ENCODE results near the gene UBE2M.
"Not testable (repeated sequence)": the region's sequence is repeated elsewhere in the genome, so short reads cannot be mapped to it uniquely, and the experiment has no call there.

The UBE2M gene

DNA sequence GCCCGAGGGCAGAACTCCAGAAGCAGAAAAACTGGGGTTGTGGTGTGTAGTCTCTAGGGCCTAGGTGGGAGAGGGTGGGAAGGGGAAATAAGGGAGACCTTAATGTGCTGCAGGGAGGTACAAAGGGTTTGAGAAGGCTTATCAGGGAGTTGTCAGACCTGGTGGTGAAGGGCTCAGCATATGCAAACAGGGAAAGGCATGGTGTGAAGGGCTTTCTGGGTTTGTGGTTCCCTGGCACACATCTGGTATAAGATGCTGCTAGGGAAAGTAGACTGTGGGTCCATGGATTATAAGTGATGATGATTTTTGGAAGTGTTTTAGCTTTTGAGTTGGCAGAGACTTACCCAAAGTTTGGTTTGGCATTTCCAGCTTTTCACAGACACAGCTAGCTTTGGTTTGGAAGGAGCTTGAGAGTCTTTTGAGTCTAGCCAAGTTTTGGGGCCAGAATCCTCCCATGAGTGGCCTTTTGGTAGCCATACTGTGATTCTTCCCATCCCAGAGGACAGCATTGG, 12.3 kb downstream of the UBE2M start:
- no peak for TF ChIP-seq ZNF274 (IDR thresholded peaks at IDR 0.05; ENCODE audit: low read depth, low read length)
- H3K4me3 ChIP-seq (ENCODE audit: low read length), result peak overlapping the region; percentile 91

DNA sequence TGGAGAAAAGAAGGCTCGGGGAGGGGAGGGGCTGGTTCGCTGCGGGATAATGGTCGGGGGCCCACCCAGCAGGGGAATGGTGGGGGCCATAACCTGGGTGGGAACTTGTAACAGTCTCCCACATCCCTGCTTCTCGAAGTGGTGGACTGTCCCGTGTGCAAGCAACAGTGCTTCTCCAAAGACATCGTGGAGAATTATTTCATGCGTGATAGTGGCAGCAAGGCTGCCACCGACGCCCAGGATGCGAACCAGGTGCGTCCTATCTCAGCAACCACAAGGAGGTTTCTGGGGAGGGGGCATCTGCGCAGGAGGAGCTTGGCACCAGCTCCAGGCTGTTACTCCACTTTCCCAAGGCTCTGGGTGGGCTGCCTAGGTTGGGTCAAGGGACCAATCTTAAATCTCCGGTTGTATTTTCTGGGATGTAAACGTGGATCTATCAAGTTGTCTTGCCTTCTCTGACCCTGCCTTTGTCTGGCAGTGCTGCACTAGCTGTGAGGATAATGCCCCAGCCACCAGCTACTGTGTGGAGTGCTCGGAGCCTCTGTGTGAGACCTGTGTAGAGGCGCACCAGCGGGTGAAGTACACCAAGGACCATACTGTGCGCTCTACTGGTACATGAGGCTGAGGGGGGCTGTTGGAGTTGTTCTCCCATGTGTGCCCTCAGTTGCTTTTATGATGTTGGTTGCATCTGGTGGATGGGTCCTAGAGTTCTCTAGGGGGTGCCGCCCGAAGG, 13.0 kb downstream of the UBE2M start:
- H3K4me3 ChIP-seq (ENCODE audit: low read length), result peak overlapping the region; percentile 91
- TF ChIP-seq ZNF274 (IDR thresholded peaks at IDR 0.05; ENCODE audit: low read depth, low read length), result peak; percentile 59; the same call in 1 of the 2 replicates

DNA sequence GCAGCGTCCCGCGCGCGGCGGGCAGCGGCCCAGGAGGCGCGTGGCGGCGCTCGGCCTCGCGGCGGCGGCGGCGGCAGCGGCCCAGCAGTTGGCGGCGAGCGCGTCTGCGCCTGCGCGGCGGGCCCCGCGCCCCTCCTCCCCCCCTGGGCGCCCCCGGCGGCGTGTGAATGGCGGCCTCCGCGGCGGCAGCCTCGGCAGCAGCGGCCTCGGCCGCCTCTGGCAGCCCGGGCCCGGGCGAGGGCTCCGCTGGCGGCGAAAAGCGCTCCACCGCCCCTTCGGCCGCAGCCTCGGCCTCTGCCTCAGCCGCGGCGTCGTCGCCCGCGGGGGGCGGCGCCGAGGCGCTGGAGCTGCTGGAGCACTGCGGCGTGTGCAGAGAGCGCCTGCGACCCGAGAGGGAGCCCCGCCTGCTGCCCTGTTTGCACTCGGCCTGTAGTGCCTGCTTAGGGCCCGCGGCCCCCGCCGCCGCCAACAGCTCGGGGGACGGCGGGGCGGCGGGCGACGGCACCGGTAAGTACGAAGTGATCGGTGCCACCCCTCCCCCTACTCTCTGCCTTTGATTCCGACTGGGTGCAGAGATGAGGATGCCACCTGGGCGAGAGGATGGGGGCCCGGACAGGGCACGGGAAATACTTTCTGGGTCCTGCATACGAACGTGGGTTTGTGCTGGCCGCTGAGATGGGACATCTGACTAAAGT, 13.7 kb downstream of the UBE2M start:
- peak overlapping the region; percentile 91 for H3K4me3 ChIP-seq (ENCODE audit: low read length)
- peak; percentile 59; the same call in 1 of the 2 replicates for TF ChIP-seq ZNF274 (IDR thresholded peaks at IDR 0.05; ENCODE audit: low read depth, low read length)

DNA sequence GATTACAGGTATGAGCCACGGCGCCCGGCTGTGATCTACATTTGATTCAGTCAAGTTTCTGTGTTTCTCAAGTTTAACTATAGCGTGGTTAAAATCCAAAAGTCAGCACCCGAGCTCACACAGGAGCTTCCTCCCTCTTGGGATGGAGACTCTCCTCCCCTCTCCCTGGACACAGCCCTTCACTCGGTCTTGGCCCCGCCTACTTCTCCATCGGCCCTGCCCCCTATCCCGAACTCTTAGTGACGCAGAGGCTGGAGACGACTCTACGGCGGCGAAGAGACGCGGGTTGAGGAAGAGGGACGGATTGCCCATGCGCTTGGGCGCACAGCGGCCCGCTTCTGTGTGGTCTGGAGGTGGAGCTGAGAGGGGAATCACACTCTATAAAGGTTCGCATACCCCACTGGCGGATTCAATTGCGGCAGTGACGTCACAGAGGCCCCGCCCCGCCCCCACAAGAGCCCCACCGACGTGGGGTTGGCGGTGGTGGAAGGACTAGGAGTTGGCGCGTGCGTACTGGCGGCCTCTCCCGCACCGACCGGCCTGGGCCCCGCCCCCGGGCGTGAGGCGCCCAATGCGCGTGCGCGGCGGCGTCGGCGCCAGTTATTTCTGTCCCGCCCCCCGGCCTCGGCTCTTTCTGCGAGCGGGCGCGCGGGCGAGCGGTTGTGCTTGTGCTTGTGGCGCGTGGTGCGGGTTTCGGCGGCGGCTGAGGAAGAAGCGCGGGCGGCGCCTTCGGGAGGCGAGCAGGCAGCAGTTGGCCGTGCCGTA, 14.4 kb downstream of the UBE2M start, which contains the start of gene TRIM28:
TSS of gene TRIM28 (plus strand) at position 239 of the 765 bp plus-strand sequence. CDS start 694 bp downstream, outside the sequence.
- H3K4me3 ChIP-seq (ENCODE audit: low read length), result peak within 1 kb of the TSS; percentile 91
- no peak for TF ChIP-seq ZNF274 (IDR thresholded peaks at IDR 0.05; ENCODE audit: low read depth, low read length)

DNA sequence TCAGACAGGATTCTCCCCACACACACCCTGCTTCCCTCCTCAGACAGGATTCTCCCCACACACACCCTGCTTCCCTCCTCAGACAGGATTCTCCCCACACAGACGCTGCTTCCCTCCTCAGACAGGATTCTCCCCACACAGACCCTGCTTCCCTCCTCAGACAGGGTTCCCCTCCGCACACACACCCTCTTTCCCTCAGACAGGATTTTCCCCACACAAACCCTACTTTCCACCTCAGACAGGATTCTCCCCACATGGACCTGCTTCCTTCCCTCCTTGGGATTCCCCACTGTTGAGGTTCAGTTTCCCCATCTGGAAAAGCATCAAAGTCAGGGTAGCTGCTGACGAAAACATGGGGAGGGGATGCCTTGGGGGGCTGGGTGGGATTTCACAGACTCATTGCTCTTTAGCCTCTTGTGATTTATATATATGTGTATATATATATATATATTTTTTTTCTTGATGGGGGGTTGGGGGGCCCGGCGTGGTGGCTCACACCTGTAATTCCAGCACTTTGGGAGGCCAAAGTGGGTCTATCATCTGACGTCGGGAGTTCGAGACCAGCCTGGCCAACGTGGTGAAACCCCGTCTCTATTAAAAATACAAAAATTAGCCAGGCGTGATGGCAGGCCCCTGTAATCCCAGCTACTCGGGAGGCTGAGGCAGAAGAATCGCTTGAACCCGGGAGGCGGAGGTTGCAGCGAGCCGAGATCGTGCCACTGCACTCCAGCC, 15.6 kb downstream of the UBE2M start:
- not testable (repeated sequence) for H3K4me3 ChIP-seq (ENCODE audit: low read length)

DNA sequence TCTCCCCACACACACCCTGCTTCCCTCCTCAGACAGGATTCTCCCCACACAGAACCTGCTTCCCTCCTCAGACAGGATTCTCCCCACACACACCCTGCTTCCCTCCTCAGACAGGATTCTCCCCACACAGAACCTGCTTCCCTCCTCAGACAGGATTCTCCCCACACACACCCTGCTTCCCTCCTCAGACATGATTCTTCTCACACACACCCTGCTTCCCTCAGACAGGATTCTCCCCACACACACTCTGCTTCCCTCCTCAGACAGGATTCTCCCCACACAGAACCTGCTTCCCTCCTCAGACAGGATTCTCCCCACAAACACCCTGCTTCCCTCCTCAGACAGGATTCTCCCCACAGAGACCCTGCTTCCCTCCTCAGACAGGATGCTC, 19.2 kb downstream of the UBE2M start:
- not testable (repeated sequence) for H3K4me3 ChIP-seq (ENCODE audit: low read length)

DNA sequence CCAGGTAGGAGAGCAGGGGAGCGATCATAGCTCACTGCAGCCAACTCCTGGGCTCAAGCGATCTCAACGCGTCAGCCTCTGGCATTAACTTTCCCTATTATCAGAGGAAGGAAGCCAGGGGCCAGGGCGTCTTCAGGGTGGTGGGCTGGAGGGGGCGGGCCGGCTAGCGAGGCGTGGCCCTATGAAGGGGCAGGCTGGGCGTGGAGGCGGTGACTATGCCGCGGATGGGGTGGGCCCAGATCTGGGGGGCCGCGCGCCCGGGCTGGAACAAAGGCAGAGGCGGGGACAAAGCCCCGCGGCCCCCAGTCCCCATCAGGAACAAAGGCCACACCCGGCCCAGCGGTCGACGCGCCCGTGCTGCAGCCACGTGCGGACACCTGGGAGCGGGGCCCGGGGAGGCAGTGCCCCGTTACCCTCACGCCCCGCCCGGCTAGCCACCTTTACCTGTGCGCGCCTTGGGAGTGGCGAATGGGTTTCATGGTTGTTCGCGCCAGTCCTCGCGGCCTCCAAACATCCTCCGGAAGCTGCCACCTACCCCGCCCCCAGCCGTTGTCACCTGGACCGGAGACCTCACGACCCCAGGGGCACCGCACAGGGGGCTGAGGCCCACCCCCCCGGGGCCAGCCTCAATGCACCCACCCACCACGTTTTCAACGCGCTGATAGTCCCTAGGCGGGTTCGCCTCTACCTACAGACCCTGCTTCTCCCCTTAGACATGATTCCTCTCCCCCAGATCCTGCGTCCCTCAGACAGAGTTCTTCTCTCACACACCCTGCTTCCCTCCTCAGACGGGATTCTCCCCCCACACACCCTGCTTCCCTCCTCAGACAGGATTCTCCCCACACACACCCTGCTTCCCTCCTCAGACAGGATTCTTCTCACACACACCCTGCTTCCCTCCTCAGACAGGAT, 19.9 kb downstream of the UBE2M start:
- TF ChIP-seq ZNF274 (IDR thresholded peaks at IDR 0.05; ENCODE audit: low read depth, low read length), result no peak
- peak overlapping the region; percentile 35; the same call in 1 of the 2 replicates for H3K4me3 ChIP-seq (ENCODE audit: low read length)

DNA sequence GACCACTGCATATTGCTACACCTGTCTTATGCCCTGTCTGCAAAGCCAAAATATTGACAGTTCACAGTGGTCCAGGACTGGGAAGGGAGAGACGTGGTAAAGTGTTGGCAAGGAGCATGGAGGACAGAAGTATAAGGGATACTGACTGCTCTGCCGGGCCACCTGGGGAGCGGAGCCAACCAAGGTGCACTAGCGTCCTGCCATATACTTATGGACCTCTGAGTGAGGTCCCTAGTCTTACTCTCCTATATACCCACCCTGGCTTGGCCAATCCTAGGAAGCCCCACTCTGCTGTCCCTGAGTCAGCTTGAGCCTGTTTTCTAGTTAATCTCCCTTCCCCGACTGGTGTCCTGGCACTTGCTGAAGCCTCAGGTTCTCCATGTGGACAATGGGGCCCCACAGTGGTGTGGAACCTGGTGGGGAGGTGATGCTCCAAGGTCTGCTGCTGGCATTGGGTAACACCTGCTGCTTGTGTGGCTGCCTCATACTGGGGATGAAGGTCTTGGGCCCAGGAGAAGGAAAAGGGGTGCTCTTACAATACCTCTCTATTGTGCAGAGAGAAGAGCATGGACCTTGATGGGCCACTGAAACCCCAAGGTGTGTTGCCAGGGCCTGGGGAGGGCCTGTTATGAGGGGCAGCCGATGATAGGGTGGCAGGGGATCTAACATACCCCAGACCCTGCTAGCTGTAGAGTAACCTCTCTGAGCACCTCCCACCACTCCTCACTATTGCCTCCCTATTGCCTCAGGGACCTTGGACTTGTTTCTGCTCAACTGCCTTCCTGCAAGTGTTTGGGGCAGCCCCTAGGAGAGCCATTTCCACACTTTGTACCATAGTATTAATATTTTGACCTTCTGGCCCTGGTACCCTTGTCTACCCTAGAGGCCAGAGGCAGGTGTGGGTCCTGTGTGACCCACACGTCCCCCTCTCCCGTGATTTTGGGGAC, 21.3 kb downstream of the UBE2M start:
- TF ChIP-seq ZNF274 (IDR thresholded peaks at IDR 0.05; ENCODE audit: low read depth, low read length), result no peak
- H3K4me3 ChIP-seq (ENCODE audit: low read length), result no peak overlapping the region

DNA sequence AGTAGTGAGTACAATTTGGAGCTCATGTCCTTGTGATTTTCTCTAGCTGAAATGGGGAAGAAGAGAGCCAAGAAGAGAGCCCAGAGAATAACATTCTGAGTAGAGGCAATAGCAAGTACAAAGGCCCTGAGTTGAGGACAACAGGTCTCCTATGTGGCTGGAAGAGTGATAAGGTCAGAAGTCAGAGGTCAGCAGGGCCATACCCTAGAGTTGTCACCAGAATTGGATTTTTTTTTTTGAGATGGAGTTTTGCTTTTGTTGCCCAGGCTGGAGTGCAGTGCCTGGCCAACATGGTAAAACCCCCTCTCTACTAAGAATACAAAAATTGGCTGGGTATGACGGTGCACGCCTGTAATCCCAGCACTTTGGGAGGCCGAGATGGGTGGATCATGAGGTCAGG, 22.6 kb downstream of the UBE2M start:
- TF ChIP-seq ZNF274 (IDR thresholded peaks at IDR 0.05; ENCODE audit: low read depth, low read length), result no peak

DNA sequence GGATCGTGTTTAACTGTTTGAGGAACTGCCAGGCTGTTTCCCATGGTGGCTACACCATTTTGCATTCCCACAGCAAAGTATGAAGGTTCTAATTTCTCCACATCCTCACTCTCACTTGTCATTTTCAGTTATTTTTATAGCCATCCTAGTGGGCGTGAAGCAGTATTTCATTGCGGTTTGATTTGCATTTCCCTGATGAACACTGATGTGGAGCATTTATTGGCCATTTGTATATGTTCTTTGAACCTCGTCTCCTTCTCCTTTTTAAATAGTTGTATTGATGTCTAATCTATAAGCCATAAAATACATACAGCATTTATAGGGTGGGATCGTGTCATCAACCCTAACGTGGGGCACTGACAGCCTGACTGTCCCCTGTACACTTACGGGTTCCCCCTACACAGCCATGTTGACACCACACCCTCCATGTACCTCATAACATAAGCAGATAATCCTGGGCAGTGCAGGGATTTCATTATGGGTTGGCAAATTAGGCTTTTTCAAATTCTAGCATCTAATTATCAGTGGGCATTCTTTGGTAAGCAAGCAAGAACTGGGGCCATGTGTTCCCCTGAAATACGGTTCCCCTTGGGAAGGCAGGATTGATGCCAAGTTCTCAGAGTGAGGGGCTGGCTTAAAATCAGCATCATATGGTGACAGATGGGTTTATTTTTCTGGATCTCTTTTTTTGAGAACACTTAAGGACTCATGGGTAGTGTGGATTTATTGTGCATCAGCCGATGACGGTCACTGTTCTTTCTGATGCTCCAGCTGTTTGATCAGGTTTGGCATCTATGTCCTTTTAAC, 27.2 kb downstream of the UBE2M start:
- TF ChIP-seq ZNF274 (IDR thresholded peaks at IDR 0.05; ENCODE audit: low read depth, low read length), result no peak
- H3K4me3 ChIP-seq (ENCODE audit: low read length), result no peak overlapping the region

More for the DNA sequence above, 22.6 kb downstream of the UBE2M start:
- H3K4me3 ChIP-seq (ENCODE audit: low read length), result no peak overlapping the region

DNA sequence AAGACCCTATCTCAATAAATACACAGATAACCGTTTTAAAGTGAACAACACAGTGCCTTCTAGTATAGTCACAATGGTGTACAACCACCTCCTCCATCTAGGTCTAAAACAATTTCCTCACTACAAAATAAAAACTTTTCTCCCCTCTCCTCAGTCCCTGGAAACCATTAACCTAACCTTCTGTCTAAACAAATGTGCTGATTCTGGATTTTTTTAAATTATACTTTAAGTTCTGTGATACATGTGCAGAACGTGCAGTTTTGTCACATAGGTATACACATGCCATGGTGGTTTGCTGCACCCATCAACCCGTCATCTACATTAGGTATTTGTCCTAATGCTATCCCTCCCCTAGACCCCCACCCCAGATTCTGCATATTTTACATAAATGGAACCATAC, 29.0 kb downstream of the UBE2M start:
- no peak for TF ChIP-seq ZNF274 (IDR thresholded peaks at IDR 0.05; ENCODE audit: low read depth, low read length)
- H3K4me3 ChIP-seq (ENCODE audit: low read length), result no peak overlapping the region

Data from GM08714 (cell line).